Memory B cell (primary cell): ENCODE results near the gene PPP1R14C.

Experiments used
- ATAC-seq: fragments of 150-1000 bp; cut with Tn5 transposase; 2 replicates; pipeline ENCODE4 v1.10.0; 2021; ENCODE audit warnings: low read depth, mild to moderate bottlenecking, moderate library complexity
- DNase-seq, 2 donors: peaks; one replicate each; pipeline ENCODE4 v3.0.0; 2022; ENCODE audit warnings: low spot score in 2 of 2
- H3K27ac Mint-ChIP-seq: one replicate; pipeline ENCODE4 v1.8.0; 2022; ENCODE audit warnings: mild to moderate bottlenecking, moderate library complexity, mixed read lengths
- H3K27me3 Mint-ChIP-seq: one replicate; pipeline ENCODE4 v1.8.0; 2022; ENCODE audit warnings: mixed read lengths
- H3K36me3 Mint-ChIP-seq: one replicate; pipeline ENCODE4 v1.8.0; 2022; ENCODE audit warnings: mild to moderate bottlenecking, mixed read lengths
- H3K4me1 Mint-ChIP-seq: one replicate; pipeline ENCODE4 v1.8.0; 2022; ENCODE audit warnings: mixed read lengths
- H3K4me3 Mint-ChIP-seq: one replicate; pipeline ENCODE4 v1.8.0; 2022; ENCODE audit warnings: mild to moderate bottlenecking, moderate library complexity, mixed read lengths
- H3K9me3 Mint-ChIP-seq: one replicate; pipeline ENCODE4 v1.8.0; 2022; ENCODE audit warnings: mixed read lengths

The PPP1R14C gene

GRCh38 chr6:150201285-150201684 is 58.4 kb downstream of the PPP1R14C start:
- Mint-ChIP-seq H3K4me1 (peaks cover 7% of the 10 kb centered on the region), H3K27ac (no peak overlapping the region), H3K27me3 (peaks cover 1% of the 10 kb centered on the region), H3K9me3 (no peaks in the 10 kb centered on the region), H3K4me3 (no peak overlapping the region), H3K36me3 (no peaks in the 10 kb centered on the region)
- DNase-seq (no peak), ATAC-seq (no peak)

GRCh38 chr6:150201772-150202329 is 59.0 kb downstream of the PPP1R14C start:
- DNase-seq (no peak), ATAC-seq (no peak)
- no peaks in the 10 kb centered on the region for H3K36me3 Mint-ChIP-seq
- no peak overlapping the region for H3K4me3 Mint-ChIP-seq
- H3K27ac Mint-ChIP-seq, result no peak overlapping the region
- peaks cover 1% of the 10 kb centered on the region for H3K27me3 Mint-ChIP-seq
- H3K4me1 Mint-ChIP-seq, result peaks cover 4% of the 10 kb centered on the region
- H3K9me3 Mint-ChIP-seq, result no peaks in the 10 kb centered on the region

GRCh38 chr6:150202404-150202803 is 59.6 kb downstream of the PPP1R14C start:
- Mint-ChIP-seq H3K36me3 (no peaks in the 10 kb centered on the region), H3K27ac (no peak overlapping the region), H3K9me3 (no peaks in the 10 kb centered on the region), H3K4me3 (no peak overlapping the region), H3K27me3 (peaks cover 2% of the 10 kb centered on the region), H3K4me1 (peaks cover 4% of the 10 kb centered on the region)
- ATAC-seq (no peak), DNase-seq (no peak)

GRCh38 chr6:150202934-150203333 is 60.1 kb downstream of the PPP1R14C start:
- Mint-ChIP-seq H3K9me3 (no peaks in the 10 kb centered on the region), H3K4me1 (peaks cover 4% of the 10 kb centered on the region), H3K4me3 (no peak overlapping the region), H3K27me3 (peaks cover 2% of the 10 kb centered on the region), H3K36me3 (no peaks in the 10 kb centered on the region), H3K27ac (no peak overlapping the region)
- ATAC-seq (no peak), DNase-seq (no peak)

- Mint-ChIP-seq H3K36me3 (no peaks in the 10 kb centered on the region), H3K27me3 (peaks cover 2% of the 10 kb centered on the region), H3K4me3 (no peak overlapping the region), H3K4me1 (peaks cover 4% of the 10 kb centered on the region), H3K9me3 (no peaks in the 10 kb centered on the region), H3K27ac (no peak overlapping the region)
- ATAC-seq, result no peak
- DNase-seq, result no peak
These were observed 60.5 kb downstream of the PPP1R14C start for GRCh38 chr6:150203378-150203777.

- Mint-ChIP-seq H3K36me3 (no peaks in the 10 kb centered on the region), H3K27me3 (peaks cover 2% of the 10 kb centered on the region), H3K4me1 (peaks cover 4% of the 10 kb centered on the region), H3K27ac (no peak overlapping the region), H3K9me3 (no peaks in the 10 kb centered on the region), H3K4me3 (no peak overlapping the region)
- no peak for DNase-seq
- ATAC-seq, result no peak
These were observed 61.2 kb downstream of the PPP1R14C start for GRCh38 chr6:150203871-150204545.

GRCh38 chr6:150204705-150205472 is 62.0 kb downstream of the PPP1R14C start:
- peaks cover 2% of the 10 kb centered on the region for H3K27me3 Mint-ChIP-seq
- H3K4me1 Mint-ChIP-seq, result peaks cover 4% of the 10 kb centered on the region
- H3K9me3 Mint-ChIP-seq, result no peaks in the 10 kb centered on the region
- ATAC-seq, result peak; percentile 27
- peak overlapping the region; percentile 6 for H3K4me3 Mint-ChIP-seq
- no peak for DNase-seq
- no peak overlapping the region for H3K27ac Mint-ChIP-seq
- no peaks in the 10 kb centered on the region for H3K36me3 Mint-ChIP-seq

GRCh38 chr6:150207931-150208570 is 65.2 kb downstream of the PPP1R14C start:
- H3K4me3 Mint-ChIP-seq, result no peak overlapping the region
- ATAC-seq, result no peak
- peaks cover 4% of the 10 kb centered on the region for H3K27me3 Mint-ChIP-seq
- no peaks in the 10 kb centered on the region for H3K9me3 Mint-ChIP-seq
- H3K4me1 Mint-ChIP-seq, result peaks cover 8% of the 10 kb centered on the region
- H3K36me3 Mint-ChIP-seq, result no peaks in the 10 kb centered on the region
- DNase-seq, result no peak
- no peak overlapping the region for H3K27ac Mint-ChIP-seq

GRCh38 chr6:150208611-150209352 is 65.9 kb downstream of the PPP1R14C start:
- H3K36me3 Mint-ChIP-seq, result no peaks in the 10 kb centered on the region
- peaks cover 4% of the 10 kb centered on the region for H3K27me3 Mint-ChIP-seq
- H3K4me3 Mint-ChIP-seq, result no peak overlapping the region
- peaks cover 11% of the 10 kb centered on the region for H3K4me1 Mint-ChIP-seq
- DNase-seq (no peak), ATAC-seq (no peak)
- H3K27ac Mint-ChIP-seq, result no peak overlapping the region
- no peaks in the 10 kb centered on the region for H3K9me3 Mint-ChIP-seq

- no peak overlapping the region for H3K27ac Mint-ChIP-seq
- peaks cover 13% of the 10 kb centered on the region for H3K4me1 Mint-ChIP-seq
- DNase-seq, result no peak
- H3K9me3 Mint-ChIP-seq, result no peaks in the 10 kb centered on the region
- peaks cover 6% of the 10 kb centered on the region for H3K27me3 Mint-ChIP-seq
- no peak for ATAC-seq
- no peaks in the 10 kb centered on the region for H3K36me3 Mint-ChIP-seq
- H3K4me3 Mint-ChIP-seq, result no peak overlapping the region
These were observed 66.6 kb downstream of the PPP1R14C start for GRCh38 chr6:150209415-150209814.

- no peak overlapping the region for H3K4me3 Mint-ChIP-seq
- peaks cover 12% of the 10 kb centered on the region for H3K4me1 Mint-ChIP-seq
- no peaks in the 10 kb centered on the region for H3K9me3 Mint-ChIP-seq
- DNase-seq (no peak), ATAC-seq (no peak)
- peaks cover 8% of the 10 kb centered on the region for H3K27me3 Mint-ChIP-seq
- H3K36me3 Mint-ChIP-seq, result no peaks in the 10 kb centered on the region
- no peak overlapping the region for H3K27ac Mint-ChIP-seq
These were observed 69.1 kb downstream of the PPP1R14C start for GRCh38 chr6:150211700-150212511.

- H3K27me3 Mint-ChIP-seq, result peaks cover 7% of the 10 kb centered on the region
- DNase-seq (no peak), ATAC-seq (no peak)
- H3K4me1 Mint-ChIP-seq, result peaks cover 12% of the 10 kb centered on the region
- H3K27ac Mint-ChIP-seq, result no peak overlapping the region
- no peaks in the 10 kb centered on the region for H3K9me3 Mint-ChIP-seq
- H3K36me3 Mint-ChIP-seq, result no peaks in the 10 kb centered on the region
- H3K4me3 Mint-ChIP-seq, result peak overlapping the region; percentile 14
These were observed 69.9 kb downstream of the PPP1R14C start for GRCh38 chr6:150212778-150213177.

- H3K36me3 Mint-ChIP-seq, result no peaks in the 10 kb centered on the region
- no peaks in the 10 kb centered on the region for H3K9me3 Mint-ChIP-seq
- no peak overlapping the region for H3K4me3 Mint-ChIP-seq
- H3K27ac Mint-ChIP-seq, result no peak overlapping the region
- DNase-seq (no peak), ATAC-seq (no peak)
- peaks cover 7% of the 10 kb centered on the region for H3K27me3 Mint-ChIP-seq
- peaks cover 12% of the 10 kb centered on the region for H3K4me1 Mint-ChIP-seq
These were observed 70.5 kb downstream of the PPP1R14C start for GRCh38 chr6:150213301-150213700.
